GM06990 (cell line): ENCODE data around the gene LENG8.
A peak's percentile ranks its signal among the peaks of the same experiment; 100 is the strongest.

Experiments
- DNase-seq: peaks from one replicate; pipeline ENCODE4 v3.0.0-alpha.2; 2011; ENCODE audit not compliant: insufficient read length; ENCODE audit errors: extremely low read depth
- H3K27me3 ChIP-seq: replicated peaks from 2 replicates; pipeline ENCODE4 v1.6.0; 2011; ENCODE audit warnings: low read length; ENCODE audit not compliant: control insufficient read depth, insufficient read depth
- H3K36me3 ChIP-seq: 2 replicates; pipeline ENCODE4 v1.5.1; 2011; ENCODE audit warnings: low read length; ENCODE audit not compliant: control insufficient read depth, insufficient read depth
- H3K4me3 ChIP-seq: replicated peaks from 2 replicates; pipeline ENCODE4 v1.5.1; 2011; ENCODE audit warnings: low read depth, mild to moderate bottlenecking, control low read depth, low read length
- TF ChIP-seq, protein P1 (sequence below): IDR thresholded peaks from 2 replicates; pipeline ENCODE4 v1.5.1; 2011; ENCODE audit warnings: low read length, control low read depth, mild to moderate bottlenecking, inconsistent platforms; ENCODE audit not compliant: insufficient read depth, poor library complexity, severe bottlenecking

The LENG8 gene

DNA sequence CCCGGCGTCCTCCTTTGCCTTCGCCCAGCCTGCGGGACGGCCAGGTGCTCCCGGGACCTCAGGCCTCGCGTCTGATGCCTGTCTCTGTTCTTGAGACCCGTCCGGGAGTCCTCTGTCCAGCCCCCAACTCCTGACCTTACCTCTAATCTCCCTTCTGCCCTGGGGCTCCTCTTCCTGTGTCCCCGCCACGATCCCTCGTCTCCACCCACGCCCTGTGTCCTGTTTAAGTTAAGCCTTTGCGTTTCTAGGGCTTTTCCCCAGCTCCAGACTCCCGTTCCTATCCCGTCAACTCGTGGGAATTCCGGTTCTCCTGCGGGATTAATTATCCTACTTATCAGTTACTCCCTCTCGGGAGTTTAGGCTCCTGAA is 686 bp downstream of the LENG8 start:
- DNase-seq: no peak
- Histone ChIP-seq H3K27me3 (no peaks in the 10 kb centered on the region), H3K36me3 (peaks cover 35% of the 10 kb centered on the region), H3K4me3 (peak overlapping the region; percentile 99)
- TF ChIP-seq, protein P1, sequence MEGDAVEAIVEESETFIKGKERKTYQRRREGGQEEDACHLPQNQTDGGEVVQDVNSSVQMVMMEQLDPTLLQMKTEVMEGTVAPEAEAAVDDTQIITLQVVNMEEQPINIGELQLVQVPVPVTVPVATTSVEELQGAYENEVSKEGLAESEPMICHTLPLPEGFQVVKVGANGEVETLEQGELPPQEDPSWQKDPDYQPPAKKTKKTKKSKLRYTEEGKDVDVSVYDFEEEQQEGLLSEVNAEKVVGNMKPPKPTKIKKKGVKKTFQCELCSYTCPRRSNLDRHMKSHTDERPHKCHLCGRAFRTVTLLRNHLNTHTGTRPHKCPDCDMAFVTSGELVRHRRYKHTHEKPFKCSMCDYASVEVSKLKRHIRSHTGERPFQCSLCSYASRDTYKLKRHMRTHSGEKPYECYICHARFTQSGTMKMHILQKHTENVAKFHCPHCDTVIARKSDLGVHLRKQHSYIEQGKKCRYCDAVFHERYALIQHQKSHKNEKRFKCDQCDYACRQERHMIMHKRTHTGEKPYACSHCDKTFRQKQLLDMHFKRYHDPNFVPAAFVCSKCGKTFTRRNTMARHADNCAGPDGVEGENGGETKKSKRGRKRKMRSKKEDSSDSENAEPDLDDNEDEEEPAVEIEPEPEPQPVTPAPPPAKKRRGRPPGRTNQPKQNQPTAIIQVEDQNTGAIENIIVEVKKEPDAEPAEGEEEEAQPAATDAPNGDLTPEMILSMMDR: no peak

DNA sequence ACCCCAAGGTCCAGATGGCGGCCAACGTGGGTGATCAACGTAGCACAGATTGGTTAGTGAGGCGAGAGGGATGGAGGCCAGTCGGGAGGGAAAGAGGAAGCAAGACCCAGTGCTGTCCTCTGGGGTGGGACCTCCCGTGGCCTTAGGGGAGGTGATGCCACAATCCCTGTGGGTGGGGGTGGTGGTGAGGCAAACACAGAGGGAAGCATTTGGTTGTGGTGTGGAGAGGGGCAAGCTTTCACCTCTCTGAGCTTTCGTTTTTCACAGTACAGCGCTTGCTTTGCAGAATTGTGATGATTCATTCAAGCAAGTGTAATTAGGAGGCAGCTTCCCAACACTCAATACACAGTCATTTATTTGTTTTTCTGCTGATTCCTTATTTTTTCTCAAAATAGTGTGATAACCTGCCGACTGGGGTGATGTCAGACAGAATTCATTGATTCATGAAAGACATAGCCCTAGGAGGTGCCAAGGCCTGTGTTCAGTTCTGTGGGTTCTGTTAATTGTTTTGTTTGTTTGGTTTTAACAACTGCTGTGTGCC is 2.4 kb downstream of the LENG8 start:
- no peak for DNase-seq
- TF ChIP-seq, protein P1: no peak
- no peaks in the 10 kb centered on the region for H3K27me3 ChIP-seq
- H3K4me3 ChIP-seq: no peak overlapping the region
- H3K36me3 ChIP-seq: peaks cover 49% of the 10 kb centered on the region

DNA sequence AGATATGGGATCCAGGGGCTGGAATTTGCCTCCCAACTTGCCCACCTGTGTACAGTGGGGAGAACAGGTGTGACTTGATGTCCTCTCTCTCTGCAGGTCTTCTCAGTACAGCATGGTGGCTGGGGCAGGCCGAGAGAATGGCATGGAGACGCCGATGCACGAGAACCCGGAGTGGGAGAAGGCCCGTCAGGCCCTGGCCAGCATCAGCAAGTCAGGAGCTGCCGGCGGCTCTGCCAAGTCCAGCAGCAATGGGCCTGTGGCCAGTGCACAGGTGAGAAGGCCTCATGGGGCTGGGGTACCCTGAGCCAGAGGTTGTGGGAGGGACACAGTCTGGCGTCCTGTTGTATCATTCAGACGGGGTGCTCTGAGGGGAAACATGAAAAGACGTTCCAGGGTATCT is 3.0 kb downstream of the LENG8 start:
- Histone ChIP-seq H3K36me3 (peaks cover 53% of the 10 kb centered on the region), H3K4me3 (no peak overlapping the region), H3K27me3 (no peaks in the 10 kb centered on the region)
- TF ChIP-seq, protein P1: no peak
- DNase-seq: no peak

DNA sequence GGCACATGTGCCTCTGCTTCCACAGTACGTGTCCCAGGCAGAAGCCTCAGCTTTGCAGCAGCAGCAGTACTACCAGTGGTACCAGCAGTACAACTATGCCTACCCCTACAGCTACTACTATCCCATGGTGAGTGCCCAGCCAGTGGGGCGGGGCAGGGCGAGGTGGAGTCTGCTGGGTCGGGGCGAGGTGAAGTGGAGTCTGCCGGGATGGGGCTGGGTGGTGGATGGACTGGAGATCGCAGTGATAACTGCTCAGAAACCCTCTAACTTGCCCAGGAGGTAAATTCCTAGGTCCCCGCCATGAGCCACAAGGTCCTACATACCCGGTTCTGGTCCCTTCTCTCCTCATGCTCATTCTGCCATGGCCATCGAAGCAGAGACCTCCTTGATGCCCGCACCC is 3.6 kb downstream of the LENG8 start:
- Histone ChIP-seq H3K27me3 (no peaks in the 10 kb centered on the region), H3K4me3 (no peak overlapping the region), H3K36me3 (peaks cover 57% of the 10 kb centered on the region)
- DNase-seq: no peak
- TF ChIP-seq, protein P1: no peak

DNA sequence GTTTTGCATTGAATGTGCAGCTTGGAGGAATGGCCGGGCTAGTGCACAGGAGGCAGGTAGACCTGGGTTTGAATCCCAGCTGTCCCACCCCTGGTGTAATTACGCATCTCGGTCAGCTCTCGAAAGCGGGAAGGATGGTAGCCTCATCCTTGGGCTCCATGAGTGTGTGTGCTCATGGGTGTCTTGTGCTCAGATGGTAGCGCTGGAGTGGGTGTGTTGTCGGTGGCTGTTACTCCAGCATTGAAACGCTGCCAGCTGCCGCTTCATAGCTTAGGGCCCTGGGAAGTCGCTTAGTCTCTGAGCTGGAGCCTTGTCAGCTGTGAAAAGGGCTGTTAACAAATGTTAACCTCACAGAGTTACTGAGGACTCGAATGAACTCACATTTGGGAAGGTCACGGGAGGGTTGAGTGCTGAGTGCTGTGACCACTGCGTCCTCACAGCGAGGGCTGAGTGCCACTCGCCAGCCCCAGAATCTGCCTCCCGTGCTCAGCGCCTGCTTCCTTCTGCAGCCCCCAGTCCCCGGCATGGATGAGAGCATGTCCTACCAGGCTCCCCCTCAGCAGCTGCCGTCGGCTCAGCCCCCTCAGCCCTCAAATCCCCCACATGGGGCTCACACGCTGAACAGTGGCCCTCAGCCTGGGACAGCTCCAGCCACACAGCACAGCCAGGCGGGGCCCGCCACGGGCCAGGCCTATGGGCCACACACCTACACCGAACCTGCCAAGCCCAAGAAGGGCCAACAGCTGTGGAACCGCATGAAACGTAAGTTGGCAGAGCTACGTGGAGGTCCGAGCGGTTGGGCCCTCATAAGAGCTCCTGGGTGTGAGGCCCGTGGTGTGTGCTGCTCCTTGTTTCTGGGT is 5.2 kb downstream of the LENG8 start:
- DNase-seq: no peak
- Histone ChIP-seq H3K27me3 (no peaks in the 10 kb centered on the region), H3K36me3 (peaks cover 72% of the 10 kb centered on the region), H3K4me3 (no peak overlapping the region)
- TF ChIP-seq, protein P1: no peak
